Measurements from ENCODE around the gene HS1BP3. TPM values are rescaled to one million over a fixed set of nuclear protein-coding genes. Genes with fewer than 3 reads are reported as not detected.
A peak's percentile ranks its signal among the peaks of the same experiment; 100 is the strongest.

Gene HS1BP3
- total and polyA plus RNA-seq, 2 of the 13 experiments (the other 11 are each of a cell fraction or from before 2014, with no cell fraction given), result 15.2 to 22.0 TPM

DNA sequence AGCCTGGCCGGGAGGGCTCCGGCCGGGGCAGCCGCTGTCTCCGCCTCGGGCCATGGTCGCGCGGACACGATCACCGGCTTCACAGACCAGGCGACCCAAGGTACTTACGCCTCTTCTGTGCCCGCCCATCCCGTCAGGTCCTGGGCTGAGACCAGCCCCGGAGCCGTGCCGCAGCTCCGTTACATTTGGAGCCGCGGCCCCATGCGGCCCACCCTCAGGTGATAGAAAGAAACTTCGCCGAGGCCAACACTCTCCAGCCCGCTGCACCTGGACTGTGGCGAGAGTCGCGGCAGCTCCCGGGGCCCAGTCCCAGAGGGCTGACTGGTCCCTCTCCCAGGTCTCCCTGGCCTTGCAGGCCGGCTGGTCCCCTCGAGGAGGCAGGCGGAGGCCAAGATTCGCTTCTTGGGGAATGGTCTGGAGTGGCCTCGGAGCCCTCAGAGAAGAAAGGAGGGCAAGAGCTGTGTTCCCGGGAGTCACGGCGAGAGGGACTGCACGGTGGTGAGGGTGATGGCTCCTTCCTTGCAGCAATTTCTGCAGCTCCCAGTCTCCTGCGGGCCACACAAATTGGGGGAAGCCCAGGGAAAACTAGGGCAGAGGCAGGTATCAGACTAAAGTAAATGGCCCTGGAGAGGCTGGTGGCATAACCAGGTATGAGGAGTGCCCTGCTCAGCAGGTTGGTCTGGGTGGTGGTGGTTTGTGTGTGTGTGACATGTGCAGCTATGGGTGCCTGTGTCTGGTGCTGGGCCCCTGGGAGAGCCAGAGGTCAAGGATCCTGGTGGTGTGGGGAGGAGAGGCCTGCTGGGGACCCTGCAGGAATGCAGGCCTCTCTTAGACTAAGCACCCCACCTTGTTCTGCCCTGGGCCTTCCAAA lies 16.9 kb upstream of the HS1BP3 start (continued):
- TF ChIP-seq ARID5B (CRISPR knock-in tag; IDR thresholded peaks at IDR 0.05), result peak; percentile 36; the same call in 1 of the 2 replicates
- TF ChIP-seq MEIS1 (CRISPR knock-in tag; IDR thresholded peaks at IDR 0.05; ENCODE audit: borderline replicate concordance), result peak; percentile 45; the same call in 1 of the 2 replicates
- peak; percentile 40; the same call in 1 of the 2 replicates for TF ChIP-seq ZFP91 (CRISPR knock-in tag; IDR thresholded peaks at IDR 0.05; ENCODE audit: borderline replicate concordance)
- no peak for TF ChIP-seq ZSCAN22 (CRISPR knock-in tag; IDR thresholded peaks at IDR 0.05)
- TF ChIP-seq ZNF143 (CRISPR knock-in tag; IDR thresholded peaks at IDR 0.05), result peak; percentile 0; the same call in 1 of the 2 replicates
- peak; percentile 52 for TF ChIP-seq TBX2 (CRISPR knock-in tag; IDR thresholded peaks at IDR 0.05; ENCODE audit: borderline replicate concordance)
- peak; percentile 18; the same call in 1 of the 2 replicates for TF ChIP-seq IRF2 (CRISPR knock-in tag; IDR thresholded peaks at IDR 0.05)
- TF ChIP-seq CBX5 (CRISPR knock-in tag; IDR thresholded peaks at IDR 0.05; ENCODE audit: borderline replicate concordance), result no peak
- TF ChIP-seq NR2C2 (CRISPR knock-in tag; IDR thresholded peaks at IDR 0.05; ENCODE audit: borderline replicate concordance), result peak; percentile 39; the same call in 1 of the 2 replicates
- TF ChIP-seq ZNF687 (CRISPR knock-in tag; IDR thresholded peaks at IDR 0.05), result peak; percentile 86
- TF ChIP-seq ZNF614 (CRISPR knock-in tag; IDR thresholded peaks at IDR 0.05; ENCODE audit: borderline replicate concordance), result 0 out of 2 replicates have a peak, but pooled peaks have one; percentile 14
- TF ChIP-seq ZNF768 (CRISPR knock-in tag; IDR thresholded peaks at IDR 0.05), result peak; percentile 13; the same call in 1 of the 2 replicates
- TF ChIP-seq ZNF501 (CRISPR knock-in tag; IDR thresholded peaks at IDR 0.05), result peak; percentile 61; the same call in 1 of the 2 replicates
- TF ChIP-seq, protein P1, sequence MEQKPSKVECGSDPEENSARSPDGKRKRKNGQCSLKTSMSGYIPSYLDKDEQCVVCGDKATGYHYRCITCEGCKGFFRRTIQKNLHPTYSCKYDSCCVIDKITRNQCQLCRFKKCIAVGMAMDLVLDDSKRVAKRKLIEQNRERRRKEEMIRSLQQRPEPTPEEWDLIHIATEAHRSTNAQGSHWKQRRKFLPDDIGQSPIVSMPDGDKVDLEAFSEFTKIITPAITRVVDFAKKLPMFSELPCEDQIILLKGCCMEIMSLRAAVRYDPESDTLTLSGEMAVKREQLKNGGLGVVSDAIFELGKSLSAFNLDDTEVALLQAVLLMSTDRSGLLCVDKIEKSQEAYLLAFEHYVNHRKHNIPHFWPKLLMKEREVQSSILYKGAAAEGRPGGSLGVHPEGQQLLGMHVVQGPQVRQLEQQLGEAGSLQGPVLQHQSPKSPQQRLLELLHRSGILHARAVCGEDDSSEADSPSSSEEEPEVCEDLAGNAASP (CRISPR knock-in tag; IDR thresholded peaks at IDR 0.05; ENCODE audit: borderline replicate concordance), result peak; percentile 26; the same call in 1 of the 2 replicates
- no peak for TF ChIP-seq ZNF460 (CRISPR knock-in tag; IDR thresholded peaks at IDR 0.05; ENCODE audit: borderline replicate concordance)
- TF ChIP-seq GZF1 (CRISPR knock-in tag; IDR thresholded peaks at IDR 0.05), result 0 out of 2 replicates have a peak, but pooled peaks have one; percentile 13

Data from HepG2 (cell line).